ENCODE measurements around the gene OR13C3. TPM values are rescaled to one million over a fixed set of nuclear protein-coding genes. Genes with fewer than 3 reads are reported as not detected.

OR13C3 gene
- total RNA-seq, 2 experiments from 2014 or later: not detected

Other genes with a start within 250 kb of the OR13C3 start
- gene OR13F1, start 32.6 kb downstream of the OR13C3 start, total RNA-seq: not detected
- not detected for gene OR13C4, start 9.6 kb downstream of the OR13C3 start, total RNA-seq
- not detected for gene OR13C8, start 32.3 kb upstream of the OR13C3 start, total RNA-seq
- gene OR13C5, start 62.6 kb upstream of the OR13C3 start, total RNA-seq: not detected
- not detected for gene OR13C2, start 68.8 kb upstream of the OR13C3 start, total RNA-seq
- not detected for gene OR13C9, start 81.3 kb upstream of the OR13C3 start, total RNA-seq
- gene OR13D1, start 157.7 kb upstream of the OR13C3 start, total RNA-seq: not detected
- gene NIPSNAP3A, start 210.8 kb upstream of the OR13C3 start, total RNA-seq: 10 to 100 TPM in 1 of 2 experiments, 1 to 10 TPM in 1; 9.9 to 10.4 TPM
- under 1 TPM; 0.46 to 0.59 TPM for gene NIPSNAP3B, start 227.3 kb upstream of the OR13C3 start, total RNA-seq